Pulmonary artery endothelial cell (primary cell): ENCODE results near the gene DCHS2. TPM values are rescaled to one million over a fixed set of nuclear protein-coding genes. Genes with fewer than 3 reads are reported as not detected.

Experiments
- DNase-seq: peaks from one replicate; pipeline ENCODE4 v3.0.0-alpha.2; 2011; ENCODE audit warnings: low read depth, low spot score
- total RNA-seq: library from RNA; depleted of rRNA; stranded (reverse); fragments of >200 nt; gene quantifications from 2 replicates; pipeline ENCODE4 v1.2.3, GENCODE V29; 2014

Gene DCHS2
- total RNA-seq, 1 donor from 2014 or later = 0.07 TPM

GRCh38 chr4:154389148-154389547, 102.5 kb downstream of the DCHS2 start:
- DNase-seq = no peak

GRCh38 chr4:154384012-154384411, 107.6 kb downstream of the DCHS2 start:
- no peak for DNase-seq

- DNase-seq = no peak
These were observed 115.1 kb downstream of the DCHS2 start for GRCh38 chr4:154376486-154376885.

- no peak for DNase-seq
These were observed 123.5 kb downstream of the DCHS2 start for GRCh38 chr4:154368060-154368459.

GRCh38 chr4:154367659-154368058, 123.9 kb downstream of the DCHS2 start:
- no peak for DNase-seq

GRCh38 chr4:154366956-154367355, 124.6 kb downstream of the DCHS2 start:
- DNase-seq = no peak

- DNase-seq = no peak
These were observed 127.3 kb downstream of the DCHS2 start for GRCh38 chr4:154364066-154364845.

GRCh38 chr4:154361450-154361849, 130.1 kb downstream of the DCHS2 start:
- no peak for DNase-seq

GRCh38 chr4:154360491-154360890, 131.1 kb downstream of the DCHS2 start:
- DNase-seq = no peak

GRCh38 chr4:154354883-154355282, 136.7 kb downstream of the DCHS2 start:
- DNase-seq = no peak

- no peak for DNase-seq
These were observed 141.8 kb downstream of the DCHS2 start for GRCh38 chr4:154349829-154350228.

GRCh38 chr4:154348657-154349056, 142.9 kb downstream of the DCHS2 start:
- no peak for DNase-seq

GRCh38 chr4:154345359-154345758, 146.2 kb downstream of the DCHS2 start:
- DNase-seq = no peak

GRCh38 chr4:154344686-154345085, 146.9 kb downstream of the DCHS2 start:
- DNase-seq = no peak

GRCh38 chr4:154343651-154344050, 147.9 kb downstream of the DCHS2 start:
- no peak for DNase-seq

- DNase-seq = no peak
These were observed 150.2 kb downstream of the DCHS2 start for GRCh38 chr4:154341448-154341847.

GRCh38 chr4:154335588-154335987, 156.0 kb downstream of the DCHS2 start:
- DNase-seq = no peak

- no peak for DNase-seq
These were observed 158.7 kb downstream of the DCHS2 start for GRCh38 chr4:154332681-154333421.

- no peak for DNase-seq
These were observed 161.7 kb downstream of the DCHS2 start for GRCh38 chr4:154329939-154330338.

GRCh38 chr4:154329268-154329868, 162.2 kb downstream of the DCHS2 start:
- DNase-seq = no peak

GRCh38 chr4:154328030-154328429, 163.6 kb downstream of the DCHS2 start:
- no peak for DNase-seq

- no peak for DNase-seq
These were observed 171.1 kb downstream of the DCHS2 start for GRCh38 chr4:154320521-154320920.
